Dermis lymphatic vessel endothelial cell (primary cell): ENCODE results near the gene LSM4. TPM values are rescaled to one million over a fixed set of nuclear protein-coding genes. Genes with fewer than 3 reads are reported as not detected.

Experiments used
- total RNA-seq: library from RNA; depleted of rRNA; stranded (reverse); fragments of >200 nt; gene quantifications from 2 replicates; pipeline ENCODE4 v1.2.1, GENCODE V29; 2014

The LSM4 gene
- total RNA-seq, result 88.9 and 94.1 TPM in 2 replicates

GRCh38 chr19:18322759-18323460 is at the start of gene LSM4:
LSM4 (minus strand) TSS chr19:18323076; CDS start chr19:18323020, 56 bp downstream.

GRCh38 chr19:18340190-18340989 is 17.5 kb upstream of the LSM4 start, which contains the start of gene PGPEP1:
PGPEP1 (plus strand) TSS chr19:18340598; CDS start chr19:18340682, 84 bp downstream.

GRCh38 chr19:18281082-18282020 is 41.5 kb downstream of the LSM4 start, which contains the start of gene JUND:
JUND (minus strand) TSS chr19:18281622; CDS start chr19:18281484, 138 bp downstream.

GRCh38 chr19:18274219-18274780 is 48.6 kb downstream of the LSM4 start, which contains the start of gene IQCN:
IQCN (minus strand) TSS chr19:18274452; CDS start chr19:18269478, 4,974 bp downstream.

Other genes starting within 250 kb of the LSM4 start
- gene IL12RB1, start 236.1 kb downstream of the LSM4 start, total RNA-seq, result 0.26 and 0.33 TPM in 2 replicates
- 0.98 and 1.9 TPM in 2 replicates for gene MAST3, start 225.3 kb downstream of the LSM4 start, total RNA-seq
- 2.1 and 2.5 TPM in 2 replicates for gene PIK3R2, start 169.9 kb downstream of the LSM4 start, total RNA-seq
- gene IFI30, start 149.3 kb downstream of the LSM4 start, total RNA-seq, result 4.5 and 9.5 TPM in 2 replicates
- gene MPV17L2, start 129.9 kb downstream of the LSM4 start, total RNA-seq, result 4.7 and 6.3 TPM in 2 replicates
- gene RAB3A, start 119.0 kb downstream of the LSM4 start, total RNA-seq, result 0.34 and 0.76 TPM in 2 replicates
- 0.09 TPM in 1 of 2 replicates, not detected in the other for gene PDE4C, start 96.6 kb downstream of the LSM4 start, total RNA-seq
- gene IQCN, start 48.6 kb downstream of the LSM4 start, total RNA-seq, result 0.09 and 0.22 TPM in 2 replicates
- gene JUND, start 41.5 kb downstream of the LSM4 start, total RNA-seq, result 58.0 and 102 TPM in 2 replicates
- gene PGPEP1, start 17.5 kb upstream of the LSM4 start, total RNA-seq, result 19.6 and 21.7 TPM in 2 replicates
- 50.7 and 51.2 TPM in 2 replicates for gene GDF15, start 63.1 kb upstream of the LSM4 start, total RNA-seq
- gene LRRC25, start 74.5 kb upstream of the LSM4 start, total RNA-seq, result not detected in 2 replicates
- gene SSBP4, start 96.3 kb upstream of the LSM4 start, total RNA-seq, result 32.9 and 36.8 TPM in 2 replicates
- gene ISYNA1, start 115.1 kb upstream of the LSM4 start, total RNA-seq, result 45.5 and 46.1 TPM in 2 replicates
- gene ELL, start 199.0 kb upstream of the LSM4 start, total RNA-seq, result 10.5 and 11.3 TPM in 2 replicates
- 147 and 170 TPM in 2 replicates for gene FKBP8, start 220.5 kb upstream of the LSM4 start, total RNA-seq
- gene KXD1, start 234.8 kb upstream of the LSM4 start, total RNA-seq, result 52.0 and 54.2 TPM in 2 replicates
- 811 and 1,032 TPM in 2 replicates for gene UBA52, start 248.8 kb upstream of the LSM4 start, total RNA-seq